Activated naive CD4-positive, alpha-beta T cell treated with anti-CD3 and anti-CD28 coated beads, Interleukin-2, amount 10 ng/mL, durations not matched to agents 5 hours and 36 hours (primary cell): ENCODE measurements around the gene DRAXIN. TPM values are rescaled to one million over a fixed set of nuclear protein-coding genes. Genes with fewer than 3 reads are reported as not detected.

Experiments used
- total RNA-seq, 2 experiments: library from RNA; stranded (reverse); gene quantifications; one replicate each; pipeline ENCODE4 v1.2.3, GENCODE V29; 2021

The DRAXIN gene, protein sequence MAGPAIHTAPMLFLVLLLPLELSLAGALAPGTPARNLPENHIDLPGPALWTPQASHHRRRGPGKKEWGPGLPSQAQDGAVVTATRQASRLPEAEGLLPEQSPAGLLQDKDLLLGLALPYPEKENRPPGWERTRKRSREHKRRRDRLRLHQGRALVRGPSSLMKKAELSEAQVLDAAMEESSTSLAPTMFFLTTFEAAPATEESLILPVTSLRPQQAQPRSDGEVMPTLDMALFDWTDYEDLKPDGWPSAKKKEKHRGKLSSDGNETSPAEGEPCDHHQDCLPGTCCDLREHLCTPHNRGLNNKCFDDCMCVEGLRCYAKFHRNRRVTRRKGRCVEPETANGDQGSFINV
- total RNA-seq, result under 1 TPM; 0.40 to 0.41 TPM

DNA sequence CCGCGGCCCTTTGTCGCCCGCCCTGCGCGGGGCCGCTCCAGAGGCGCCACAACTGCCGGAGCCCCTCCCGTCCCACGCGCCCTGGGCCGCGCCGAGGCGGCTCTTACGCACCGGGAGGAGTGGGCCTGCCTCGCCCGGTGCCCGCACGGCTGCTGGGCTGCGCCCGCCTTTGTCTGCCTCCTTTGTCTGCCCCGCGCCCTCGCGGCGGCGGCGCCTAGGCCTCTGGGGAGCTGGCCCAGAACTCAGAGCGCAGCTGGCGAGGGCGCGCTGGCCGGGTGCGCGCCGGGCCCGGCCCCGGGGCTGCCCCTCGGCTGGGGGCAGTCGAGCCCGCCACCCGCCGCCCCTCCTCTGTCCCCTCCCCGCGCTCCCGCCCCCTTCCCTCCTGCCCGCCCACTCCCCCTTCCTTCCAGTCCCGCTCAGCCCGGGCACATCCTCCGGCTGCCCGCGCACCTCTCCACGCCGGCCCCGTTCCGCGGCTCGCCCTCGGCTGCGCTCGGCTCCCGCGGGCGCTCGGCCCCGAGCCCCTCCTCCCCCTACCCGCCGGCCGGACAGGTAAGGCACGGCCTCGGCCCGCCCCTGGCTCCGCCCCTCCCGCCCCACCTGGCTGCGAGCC is at the start of gene DRAXIN:
DRAXIN (plus strand) TSS at position 409 of the 613 bp plus-strand sequence. CDS start 14,549 bp downstream, outside the sequence.

DNA sequence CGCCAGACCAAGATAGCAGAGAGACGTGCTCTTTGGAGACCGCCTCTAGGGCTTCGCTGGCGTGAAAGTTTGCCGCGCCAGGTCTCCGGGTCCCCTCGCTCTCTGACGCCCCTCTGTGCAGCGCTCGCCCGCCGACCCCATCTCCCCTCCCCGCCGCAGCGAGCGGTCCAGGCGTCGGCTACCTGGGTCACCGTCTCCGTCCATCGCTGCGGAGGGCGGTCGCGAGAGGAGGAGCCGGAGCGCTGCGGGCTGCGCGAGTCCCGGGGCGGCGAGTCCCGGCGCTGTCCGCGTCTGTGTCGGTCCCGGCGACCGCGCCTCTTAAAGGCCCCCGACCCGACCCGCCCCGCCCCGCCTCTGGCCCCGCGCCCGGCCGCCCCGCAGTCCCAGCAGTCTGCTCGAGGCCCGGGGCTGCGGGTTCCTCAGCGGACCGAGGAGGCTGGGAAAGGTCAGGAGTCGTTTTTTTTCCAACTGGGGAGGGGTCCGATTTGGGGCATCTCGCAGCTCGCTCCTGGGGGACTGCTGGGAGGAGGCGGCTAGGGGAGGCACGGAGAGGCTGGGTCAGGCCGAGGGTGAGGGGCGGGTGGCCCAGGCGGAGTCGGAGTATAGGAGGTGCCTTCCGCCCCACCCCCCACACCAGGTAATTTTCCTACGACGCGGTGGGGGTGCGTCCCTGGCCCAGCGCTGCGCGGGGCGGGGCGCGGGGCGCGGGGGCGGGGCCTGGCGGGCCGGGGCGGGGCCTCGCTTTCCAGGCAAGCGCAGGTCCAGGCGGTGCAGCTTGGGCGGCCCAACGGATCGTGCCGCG is 37.2 kb upstream of the DRAXIN start, which contains the start of the genes FBXO2 and FBXO44:
FBXO2 (minus strand) TSS at position 293 of the 802 bp plus-strand sequence; CDS start at position 204, 89 bp downstream.
FBXO44 (plus strand) TSS at position 741 of the 802 bp plus-strand sequence. CDS start 959 bp downstream, outside the sequence.

DNA sequence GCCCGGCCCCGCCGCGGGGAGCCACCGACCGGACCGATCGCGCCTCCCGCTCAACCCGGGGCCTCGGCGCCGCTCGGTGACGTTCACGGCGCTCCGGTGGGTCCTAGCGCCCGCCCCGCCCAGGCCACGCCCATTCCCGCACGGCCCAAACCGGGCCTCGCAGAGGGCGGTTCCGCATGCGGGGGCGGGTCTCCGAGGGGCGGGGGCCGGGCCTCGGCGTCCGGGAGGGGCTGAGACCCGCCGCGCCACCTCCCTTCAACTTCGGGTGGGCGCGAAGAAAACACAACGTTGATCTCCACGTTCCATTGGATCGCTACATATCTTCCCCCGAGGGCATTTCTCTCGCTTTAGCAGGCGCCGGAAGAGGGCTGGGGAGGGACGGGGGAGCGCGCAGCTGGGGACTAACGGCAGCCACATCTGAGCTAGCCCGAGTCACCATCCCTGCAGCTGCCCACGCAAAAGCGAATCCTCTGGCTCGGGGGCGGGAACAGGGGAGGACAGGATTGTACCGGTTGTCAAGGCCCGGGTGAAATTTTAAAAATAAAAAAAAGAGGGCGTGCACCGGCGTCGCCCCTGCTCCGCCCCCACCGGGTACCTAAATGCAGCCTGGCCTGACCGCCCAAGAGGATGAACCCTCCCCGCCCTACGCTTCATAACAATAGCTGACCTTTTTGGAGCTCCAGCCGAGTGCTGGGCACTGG is 10.3 kb upstream of the DRAXIN start, which contains the start of gene MAD2L2:
MAD2L2 (minus strand) TSS at position 78 of the 701 bp plus-strand sequence. CDS start 547 bp downstream, outside the sequence.

DNA sequence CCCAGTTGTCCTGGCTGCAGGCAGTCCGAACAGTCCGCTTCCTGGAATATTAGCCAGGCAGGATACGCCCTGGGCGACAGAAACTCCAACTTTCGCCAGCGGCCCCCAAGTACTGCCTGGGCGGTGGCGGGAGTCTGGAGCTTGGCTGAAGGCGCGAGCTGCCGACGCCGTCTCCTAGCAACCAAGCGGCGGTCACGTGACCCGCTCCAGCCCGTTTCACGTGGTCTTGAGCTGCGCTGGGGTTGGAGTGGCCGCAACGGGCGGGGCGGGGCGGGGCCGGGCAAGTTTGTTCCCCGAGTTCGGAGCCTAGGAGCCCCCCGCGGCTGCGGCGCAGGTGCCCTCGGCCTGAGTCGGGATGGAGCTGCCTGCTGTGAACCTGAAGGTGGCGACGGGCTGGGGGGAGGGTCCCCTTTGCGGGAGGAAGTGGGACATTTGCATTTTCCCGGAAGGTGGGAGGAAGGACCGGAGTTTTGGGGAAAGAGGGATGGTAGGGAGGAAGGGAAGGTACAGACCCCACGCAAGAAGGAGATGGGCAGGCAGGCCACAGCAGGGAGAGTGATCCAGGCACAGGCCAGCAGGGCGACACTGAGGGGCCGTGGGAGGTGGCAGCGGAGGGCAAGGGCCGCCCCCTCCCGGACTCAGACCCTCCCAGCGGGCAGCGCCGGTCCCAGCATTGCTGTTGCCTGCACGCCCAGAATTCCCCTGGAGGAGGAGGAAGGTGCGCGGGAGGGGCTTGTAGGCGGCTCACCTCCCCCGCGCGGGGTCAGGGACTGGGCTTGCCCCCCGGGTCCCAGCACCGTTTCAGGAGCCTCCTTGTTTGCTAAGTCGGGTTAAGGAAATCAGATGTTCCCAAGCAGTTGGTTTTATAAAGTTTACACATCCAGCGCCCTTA is 44.6 kb downstream of the DRAXIN start, which contains the start of gene AGTRAP:
AGTRAP (plus strand) TSS at position 283 of the 892 bp plus-strand sequence; CDS start at position 356, 73 bp downstream.

DNA sequence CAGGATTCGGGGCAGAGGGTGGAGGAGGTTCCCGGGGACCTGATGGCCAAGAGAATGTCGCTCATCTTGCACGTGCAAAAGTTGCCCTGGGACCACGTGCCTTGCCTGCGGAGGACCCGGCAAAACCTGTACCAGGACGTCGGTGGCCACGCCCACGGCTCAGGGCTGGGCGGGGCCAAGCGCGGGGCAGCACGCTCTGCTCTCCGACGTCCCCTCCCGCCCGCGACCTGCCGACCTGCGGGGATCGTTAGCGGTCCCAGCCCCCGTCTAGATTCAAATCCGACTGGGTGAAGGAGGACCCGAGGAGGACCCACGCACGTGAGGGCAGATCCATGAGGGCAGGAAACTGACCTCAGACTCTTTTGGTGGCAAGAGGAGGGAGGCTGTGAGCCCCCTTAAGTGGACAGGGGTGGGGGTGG is 70.5 kb downstream of the DRAXIN start, which contains the start of gene C1orf167:
C1orf167 (plus strand) TSS at position 206 of the 419 bp plus-strand sequence. CDS start 2,208 bp downstream, outside the sequence.

Other genes with a start within 250 kb of the DRAXIN start
- 1 to 10 TPM; 1.8 to 2.8 TPM for gene DISP3, start 212.6 kb upstream of the DRAXIN start, total RNA-seq
- 1 to 10 TPM; 1.4 to 2.1 TPM for gene FBXO2, start 37.3 kb upstream of the DRAXIN start, total RNA-seq
- 10 to 100 TPM; 32.9 to 33.1 TPM for gene FBXO44, start 36.8 kb upstream of the DRAXIN start, total RNA-seq
- gene FBXO6, start 27.5 kb upstream of the DRAXIN start, total RNA-seq, result 10 to 100 TPM; 24.1 to 24.5 TPM
- gene MAD2L2, start 10.6 kb upstream of the DRAXIN start, total RNA-seq, result 10 to 100 TPM; 54.2 to 60.9 TPM
- gene AGTRAP, start 44.4 kb downstream of the DRAXIN start, total RNA-seq, result 10 to 100 TPM; 39.3 to 40.0 TPM
- gene C1orf167, start 70.5 kb downstream of the DRAXIN start, total RNA-seq, result not detected
- 10 to 100 TPM; 37.3 to 40.5 TPM for gene MTHFR, start 114.3 kb downstream of the DRAXIN start, total RNA-seq
- gene CLCN6, start 114.5 kb downstream of the DRAXIN start, total RNA-seq, result 10 to 100 TPM; 21.1 to 21.5 TPM
- not detected for gene NPPA, start 156.1 kb downstream of the DRAXIN start, total RNA-seq
- gene NPPB, start 167.2 kb downstream of the DRAXIN start, total RNA-seq, result not detected
- 10 to 100 TPM; 30.9 to 32.8 TPM for gene KIAA2013, start 234.7 kb downstream of the DRAXIN start, total RNA-seq
- gene PLOD1, start 243.0 kb downstream of the DRAXIN start, total RNA-seq, result 10 to 100 TPM; 11.8 to 13.9 TPM